Epithelial cell of proximal tubule (primary cell): ENCODE results near the gene ATP10A. TPM values are rescaled to one million over a fixed set of nuclear protein-coding genes. Genes with fewer than 3 reads are reported as not detected.
A peak's percentile ranks its signal among the peaks of the same experiment; 100 is the strongest.

Experiments
- DNase-seq: peaks from one replicate; pipeline ENCODE4 v3.0.0-alpha.2; 2011; ENCODE audit warnings: low read depth
- H3K4me3 ChIP-seq: 2 replicates; pipeline ENCODE4 v1.5.1; 2011; ENCODE audit warnings: low read depth, mild to moderate bottlenecking, low read length
- CTCF ChIP-seq: conservative IDR thresholded peaks from 2 replicates; pipeline ENCODE4 v1.5.1; 2012; ENCODE audit warnings: low read depth, mild to moderate bottlenecking, low read length
- total RNA-seq: library from RNA; depleted of rRNA; stranded (reverse); fragments of >200 nt; gene quantifications from 2 replicates; pipeline ENCODE4 v1.2.3, GENCODE V29; 2015

The ATP10A gene
- total RNA-seq, 1 donor from 2014 or later: 13.0 TPM

GRCh38 chr15:25903024-25903581 lies 40.0 kb upstream of the ATP10A start:
- no peak for TF ChIP-seq CTCF
- DNase-seq: no peak
- no peak overlapping the region for H3K4me3 ChIP-seq

DNA sequence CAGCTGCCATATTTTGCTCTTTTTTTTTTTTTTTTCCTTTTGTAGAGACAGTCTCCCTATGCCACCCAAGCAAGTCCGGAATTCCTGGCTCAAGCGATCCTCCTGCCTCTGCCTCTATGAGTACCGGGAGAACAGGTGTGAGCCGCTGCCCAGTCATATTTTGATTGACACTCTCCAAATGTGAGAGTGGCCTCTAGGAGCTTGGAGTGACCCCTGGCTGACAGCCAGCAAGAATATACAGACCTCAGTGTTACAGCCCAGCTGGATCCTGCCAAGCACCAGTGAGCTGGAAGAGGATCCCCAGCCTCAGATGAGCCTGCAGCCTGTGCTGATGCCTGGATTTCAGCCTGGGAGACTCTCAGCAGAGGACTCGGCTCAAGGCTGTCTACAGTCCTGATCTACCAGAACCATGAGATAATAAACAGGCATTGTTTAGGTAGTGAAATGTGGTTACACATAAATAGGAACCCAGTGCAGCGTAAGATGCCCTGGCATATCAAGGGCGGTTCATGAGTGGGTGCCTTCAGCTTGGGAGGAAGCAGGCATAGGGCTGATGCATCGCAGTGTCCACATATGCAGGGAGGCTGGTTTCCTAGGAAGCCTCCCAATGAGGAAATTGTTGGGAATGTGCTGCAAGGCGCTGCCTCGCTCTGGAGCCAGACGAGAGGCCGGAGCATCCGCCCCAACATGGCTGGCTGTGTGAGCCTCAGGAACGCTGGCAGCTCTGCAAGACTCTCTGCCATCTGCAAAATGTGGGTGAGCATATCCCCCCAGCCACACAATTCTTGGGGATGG lies 38.9 kb upstream of the ATP10A start:
- H3K4me3 ChIP-seq: no peak overlapping the region
- DNase-seq: no peak

GRCh38 chr15:25900901-25901300 lies 37.8 kb upstream of the ATP10A start:
- DNase-seq: peak; percentile 89
- no peak for TF ChIP-seq CTCF

More for the DNA sequence above, 38.9 kb upstream of the ATP10A start:
- TF ChIP-seq CTCF: no peak

DNA sequence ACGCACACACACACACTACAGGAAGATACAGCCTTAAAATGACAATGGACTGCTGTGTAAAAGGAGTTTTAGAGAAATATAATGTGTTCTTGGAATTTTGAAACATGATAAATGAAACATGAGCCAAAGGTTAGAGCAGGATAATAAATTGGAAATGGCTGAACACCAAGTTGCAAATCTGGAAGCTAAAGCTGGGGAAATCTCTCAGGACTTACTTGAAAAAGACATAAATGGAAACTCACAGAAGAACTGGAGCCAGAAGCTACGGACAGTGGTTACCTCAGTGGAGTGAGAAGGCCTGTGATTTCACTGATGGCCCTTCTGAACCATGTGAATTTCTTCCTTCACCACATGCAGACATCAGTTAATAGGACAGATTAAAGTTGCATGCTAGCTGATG lies 37.3 kb upstream of the ATP10A start:
- no peak for TF ChIP-seq CTCF
- no peak overlapping the region for H3K4me3 ChIP-seq
- DNase-seq: no peak

More at GRCh38 chr15:25900901-25901300, 37.8 kb upstream of the ATP10A start:
- H3K4me3 ChIP-seq: no peak overlapping the region

DNA sequence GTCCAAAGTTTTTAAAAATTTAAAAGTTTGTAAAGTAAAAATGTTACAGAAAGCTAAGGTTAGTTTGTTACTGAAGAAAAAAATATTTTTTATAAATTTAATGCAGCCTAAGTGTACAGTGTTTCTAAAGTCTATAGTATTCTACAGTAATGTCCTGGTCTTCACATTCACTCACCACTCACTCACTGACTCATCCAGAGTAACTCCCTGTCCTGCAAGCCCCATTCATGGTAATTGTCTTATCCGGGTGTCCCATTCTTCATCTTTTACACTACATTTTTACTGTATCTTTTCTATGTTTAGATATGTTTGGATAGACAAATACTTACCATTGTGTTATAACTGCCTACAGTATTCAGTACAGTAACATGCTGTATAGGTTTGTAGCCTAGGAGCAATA lies 36.7 kb upstream of the ATP10A start:
- no peak for DNase-seq
- no peak overlapping the region for H3K4me3 ChIP-seq
- TF ChIP-seq CTCF: no peak

- no peak for TF ChIP-seq CTCF
- DNase-seq: no peak
- H3K4me3 ChIP-seq: no peak overlapping the region
Observed at GRCh38 chr15:25897658-25898057, 34.5 kb upstream of the ATP10A start.
